Stimulated activated CD8-positive, alpha-beta memory T cell treated with anti-CD3 and anti-CD28 coated beads, Interleukin-15, amount 100 ng/mL, for 1 hour (primary cell): ENCODE results near the gene BACE2.

Experiments used
- DNase-seq: peaks from one replicate; pipeline ENCODE4 v3.0.0-alpha.2; 2020; ENCODE audit warnings: low read depth

Gene BACE2

DNA sequence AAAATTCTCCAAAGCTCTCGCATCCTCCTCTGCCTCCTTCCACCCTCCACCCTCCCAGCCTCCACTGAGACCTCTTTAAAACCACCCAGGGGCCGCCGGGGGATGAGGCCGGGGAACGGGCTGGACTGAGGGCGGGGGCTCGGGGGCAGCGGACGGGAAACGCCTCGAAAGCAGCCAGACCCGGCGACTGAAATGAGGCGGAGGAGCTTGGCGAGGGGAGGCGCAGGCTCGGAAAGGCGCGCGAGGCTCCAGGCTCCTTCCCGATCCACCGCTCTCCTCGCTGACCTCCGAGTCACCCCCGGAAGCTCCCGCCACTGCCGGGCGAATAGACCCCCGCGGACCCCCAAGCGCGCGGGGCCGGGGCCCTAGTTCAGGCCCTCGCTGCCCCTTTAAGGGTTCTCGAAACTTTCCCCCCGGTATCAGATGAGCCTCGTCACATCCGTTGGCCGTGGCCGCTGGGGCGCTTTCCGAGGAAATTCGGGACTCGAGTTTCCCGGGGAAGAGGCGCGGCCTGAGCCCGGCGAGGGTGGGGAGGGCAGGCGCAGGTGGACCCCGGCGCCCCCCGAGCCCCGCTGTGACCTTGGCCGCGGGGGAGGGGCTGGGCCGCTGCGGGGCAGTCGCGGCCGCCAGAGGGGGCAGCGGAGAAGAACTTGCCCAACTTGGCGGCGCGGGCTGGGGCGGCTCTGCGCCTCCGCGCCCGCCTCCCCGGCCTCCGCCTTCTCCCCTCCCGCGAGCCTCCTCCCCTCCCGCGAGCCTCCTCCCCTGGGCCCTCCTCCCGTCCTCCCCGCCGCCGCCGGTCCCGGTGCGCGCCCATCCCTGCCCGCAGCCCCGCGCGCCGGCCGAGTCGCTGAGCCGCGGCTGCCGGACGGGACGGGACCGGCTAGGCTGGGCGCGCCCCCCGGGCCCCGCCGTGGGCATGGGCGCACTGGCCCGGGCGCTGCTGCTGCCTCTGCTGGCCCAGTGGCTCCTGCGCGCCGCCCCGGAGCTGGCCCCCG is at the start of gene BACE2:
Gene BACE2, plus strand, starts transcription at position 813 of the 995 bp plus-strand sequence. Its CDS starts 104 bp downstream, at position 917.
- no peak for DNase-seq

GRCh38 chr21:41119901-41120300 is 48.1 kb upstream of the BACE2 start:
- DNase-seq: no peak

GRCh38 chr21:41120997-41121396 is 47.0 kb upstream of the BACE2 start:
- DNase-seq: no peak

DNA sequence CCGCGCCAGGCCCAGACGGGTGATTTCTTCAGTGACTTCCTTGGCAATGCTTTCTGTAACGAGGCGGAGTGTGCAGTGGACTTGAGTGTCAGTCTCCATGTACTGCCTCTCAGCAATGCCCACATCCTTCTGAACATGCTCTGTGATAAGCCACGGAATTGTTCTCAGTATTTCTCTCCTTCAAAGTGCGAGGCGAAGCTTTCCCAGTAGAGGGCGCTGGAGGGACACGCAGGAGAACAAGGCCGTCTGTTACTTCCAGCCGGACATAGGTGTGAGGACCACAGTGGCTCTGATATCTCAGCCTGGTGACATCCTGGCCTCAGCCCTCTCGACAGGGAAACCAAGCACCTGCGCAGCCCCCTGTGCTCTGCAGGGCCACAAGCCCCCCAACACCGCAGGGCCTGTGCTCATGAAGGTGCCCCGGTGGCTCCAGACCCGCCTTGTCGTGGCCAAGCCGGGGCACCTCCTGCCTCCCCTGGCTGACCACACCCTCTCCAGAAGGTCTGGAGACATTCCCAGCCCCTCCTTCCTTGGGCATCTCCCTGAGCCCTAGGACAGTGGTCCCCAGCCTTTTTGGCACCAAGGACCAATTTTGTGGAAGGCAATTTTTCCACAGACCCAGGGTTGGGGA is 46.1 kb upstream of the BACE2 start:
- peak; percentile 16 for DNase-seq

GRCh38 chr21:41124641-41125201 is 43.2 kb upstream of the BACE2 start:
- DNase-seq: no peak

DNA sequence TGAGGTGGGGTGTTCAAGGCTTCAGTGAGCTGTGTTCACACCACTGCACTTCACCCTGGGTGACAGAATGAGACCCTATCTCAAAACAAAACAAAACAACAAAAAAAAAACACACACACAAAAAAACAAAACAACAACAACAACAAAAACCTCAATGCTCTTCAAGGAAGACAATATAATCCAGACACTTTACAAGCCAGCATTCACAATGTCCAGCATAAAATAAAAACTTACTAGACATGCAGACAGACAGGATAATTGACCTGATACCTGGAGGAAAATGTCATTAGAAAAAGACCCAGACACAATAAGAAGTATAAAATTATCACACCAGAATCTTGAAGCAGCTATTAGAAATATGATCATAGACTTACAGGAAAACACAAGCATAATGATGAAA is 39.0 kb upstream of the BACE2 start:
- no peak for DNase-seq

- no peak for DNase-seq
Observed at GRCh38 chr21:41130883-41131282, 37.1 kb upstream of the BACE2 start.

DNA sequence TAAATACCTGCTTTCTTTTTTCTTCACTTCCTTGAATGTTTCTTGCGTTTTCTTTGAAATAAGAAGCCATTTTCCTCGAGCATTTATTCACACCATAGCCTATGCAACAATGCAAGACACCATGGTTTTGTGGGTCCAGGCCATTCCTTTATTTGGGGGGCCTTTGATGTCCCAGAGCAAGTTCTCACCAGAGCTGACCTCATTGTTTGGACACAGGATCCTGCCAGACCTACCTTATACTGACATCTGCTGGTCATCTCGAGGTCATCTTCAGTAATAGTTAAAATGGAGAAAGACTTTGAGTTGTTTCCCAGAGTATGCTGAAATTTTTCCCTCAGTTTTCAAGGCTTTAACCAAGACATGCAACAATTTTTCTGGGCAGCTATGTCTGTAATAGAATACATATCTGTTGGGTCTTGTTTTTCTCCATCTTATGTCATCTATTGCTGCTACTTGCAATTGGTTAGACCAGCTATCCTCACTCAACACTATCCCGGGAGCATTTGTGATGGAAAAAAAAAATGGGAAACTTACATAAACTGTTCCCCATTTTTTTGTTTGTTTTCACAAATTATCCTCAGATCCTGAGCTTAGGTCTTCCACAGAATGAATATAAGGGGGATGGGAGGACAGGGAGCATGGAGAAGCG is 34.0 kb upstream of the BACE2 start:
- no peak for DNase-seq

GRCh38 chr21:41135746-41136145 is 32.2 kb upstream of the BACE2 start:
- DNase-seq: no peak

- DNase-seq: no peak
Observed at GRCh38 chr21:41136286-41136685, 31.7 kb upstream of the BACE2 start.

GRCh38 chr21:41137401-41137800 is 30.6 kb upstream of the BACE2 start:
- DNase-seq: no peak

DNA sequence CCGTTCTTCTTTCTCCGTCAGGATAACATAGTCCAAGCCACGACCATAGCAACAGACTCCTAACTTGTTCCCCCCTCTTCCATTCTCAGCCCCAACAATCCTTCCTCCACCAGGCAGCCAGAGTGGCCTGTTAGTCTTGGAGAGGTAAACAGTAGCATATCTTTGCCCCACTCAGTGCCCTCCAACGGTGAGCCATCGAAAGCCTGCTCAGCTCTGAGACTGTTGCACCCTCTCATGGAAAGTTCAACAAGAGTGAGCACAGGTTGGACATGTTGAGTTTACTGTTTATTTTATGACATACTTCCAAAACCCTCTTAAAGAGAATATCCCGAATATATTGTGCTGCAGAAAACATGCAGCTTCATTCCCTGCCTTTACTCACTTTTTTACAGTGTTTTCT is 30.1 kb upstream of the BACE2 start:
- no peak for DNase-seq

DNA sequence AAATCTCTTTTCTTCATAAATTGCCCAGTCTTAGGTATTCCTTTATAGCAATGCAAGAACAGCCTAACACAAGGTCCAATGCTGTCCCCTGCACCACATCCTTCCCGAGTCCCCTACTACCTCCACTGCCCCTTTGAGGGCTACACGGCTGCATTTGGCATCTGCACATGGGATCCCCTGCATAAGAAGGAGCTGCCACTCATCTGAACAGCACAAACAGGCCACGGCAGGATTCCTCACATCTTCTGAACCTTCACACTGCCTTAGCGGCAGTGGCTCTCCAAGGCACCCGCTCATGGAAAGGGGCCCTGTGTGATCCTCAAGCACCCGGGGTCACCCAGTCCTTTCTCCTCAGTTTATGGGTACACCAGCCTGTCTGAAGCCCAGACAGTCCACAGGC is 29.2 kb upstream of the BACE2 start:
- no peak for DNase-seq

- no peak for DNase-seq
Observed at GRCh38 chr21:41139275-41139674, 28.7 kb upstream of the BACE2 start.

DNA sequence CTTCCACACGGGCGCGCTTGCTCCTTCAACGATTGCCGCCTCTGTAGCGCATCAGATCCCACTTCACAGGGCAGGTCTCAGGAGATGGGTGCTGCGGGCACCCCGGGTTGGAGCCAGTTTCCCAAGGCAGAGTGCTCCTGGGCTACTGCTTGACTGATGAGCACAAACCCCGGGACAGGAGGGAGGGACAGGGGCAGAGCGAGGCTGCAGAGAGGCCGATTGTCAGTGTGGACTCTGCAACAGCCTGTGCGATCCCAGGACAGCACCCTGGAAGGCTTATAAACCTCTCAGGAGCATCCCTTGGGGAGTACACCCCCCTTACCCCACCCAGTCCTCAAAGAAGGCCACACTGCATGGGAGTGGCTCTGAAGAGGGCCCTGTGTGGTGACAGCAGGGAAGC is 28.0 kb upstream of the BACE2 start:
- DNase-seq: no peak

DNA sequence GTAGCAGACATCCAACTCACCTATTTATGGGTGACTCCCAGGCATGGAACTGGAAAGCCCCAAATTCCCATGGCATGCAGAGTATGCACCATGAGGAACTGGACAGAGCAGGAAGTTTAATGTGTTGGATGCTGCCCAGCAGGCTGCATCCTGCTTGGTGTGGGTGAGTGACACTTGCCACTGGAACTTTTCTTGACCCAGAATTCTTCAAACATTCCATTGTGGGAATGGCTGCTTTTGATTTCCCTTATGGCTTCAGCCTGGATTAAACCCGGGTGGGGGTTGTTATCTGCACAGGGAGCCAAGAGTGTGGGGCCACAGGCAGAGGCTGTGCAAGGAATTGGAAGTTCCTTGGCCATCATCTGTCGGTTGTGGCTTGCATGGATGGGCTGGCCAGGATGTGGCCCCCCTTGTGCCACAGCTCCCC is 26.9 kb upstream of the BACE2 start:
- no peak for DNase-seq

DNA sequence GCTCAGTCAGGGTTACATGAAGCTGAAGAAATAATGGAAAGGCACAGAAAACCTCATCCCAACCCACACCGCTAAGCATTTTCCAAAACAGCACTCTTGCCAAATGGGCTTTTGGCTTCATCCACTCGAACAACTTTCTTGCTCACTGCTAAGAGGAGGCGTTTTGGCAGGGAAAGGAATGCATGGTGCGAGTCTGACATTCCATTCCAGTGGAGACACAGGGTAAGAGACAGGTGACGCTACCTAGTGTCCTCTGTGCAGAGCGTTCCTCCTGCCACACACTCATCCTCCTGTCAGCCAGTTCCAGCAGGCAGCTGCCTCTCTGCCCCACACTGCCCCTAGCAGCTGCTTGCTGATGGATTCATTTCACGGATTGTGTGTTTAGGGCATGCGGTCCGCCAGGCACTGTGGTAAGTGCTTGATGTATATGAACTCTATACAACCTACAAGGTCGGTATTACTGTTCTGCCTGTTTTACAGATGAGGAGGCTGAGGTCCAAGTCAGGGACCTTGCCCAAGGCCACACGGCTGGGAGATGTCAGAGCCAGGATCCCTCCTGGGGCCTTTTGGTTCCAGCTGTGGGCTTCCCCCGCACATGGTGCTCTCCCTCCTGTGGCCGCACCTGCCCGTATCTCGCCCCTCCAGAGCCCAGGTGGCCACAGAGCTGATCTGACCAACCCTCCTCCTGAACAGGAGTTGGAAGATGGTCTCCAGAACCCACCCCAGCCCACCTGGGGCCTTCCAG is 25.7 kb upstream of the BACE2 start:
- DNase-seq: no peak

DNA sequence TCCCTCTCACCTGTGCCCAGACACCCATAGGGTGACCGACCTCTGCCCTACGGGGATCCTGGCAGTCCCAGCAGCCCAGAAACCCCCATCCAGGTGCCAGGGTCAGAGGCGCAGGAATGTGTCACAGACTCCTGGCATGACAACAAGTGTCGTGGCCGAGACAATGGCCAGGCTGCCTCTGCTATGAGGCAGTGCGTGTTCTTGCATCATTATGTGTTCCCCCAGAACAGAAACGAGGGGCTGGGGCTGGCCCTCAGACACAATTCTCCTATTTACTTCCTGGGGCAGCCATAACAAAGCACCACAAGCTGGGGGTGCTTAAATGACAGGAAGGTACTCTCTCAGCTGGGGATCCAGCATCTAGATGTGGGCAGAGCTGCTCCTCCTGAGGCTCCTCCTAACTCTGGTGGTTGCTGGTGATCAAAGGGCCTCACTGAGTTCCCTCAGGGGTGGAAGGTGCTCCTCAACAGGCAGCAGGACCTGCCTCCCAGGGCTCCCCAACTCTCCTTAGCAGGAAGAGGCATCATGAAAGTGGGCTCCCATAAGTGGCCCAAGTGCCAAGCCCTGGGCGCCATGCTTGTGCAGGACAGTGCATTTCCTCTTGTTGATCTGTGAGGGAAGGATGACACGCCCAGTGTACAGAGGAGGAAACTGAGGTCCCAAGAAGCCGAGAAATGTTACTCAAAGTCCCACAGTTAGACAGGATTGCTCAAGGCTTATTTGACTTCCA is 24.2 kb upstream of the BACE2 start:
- no peak for DNase-seq

DNA sequence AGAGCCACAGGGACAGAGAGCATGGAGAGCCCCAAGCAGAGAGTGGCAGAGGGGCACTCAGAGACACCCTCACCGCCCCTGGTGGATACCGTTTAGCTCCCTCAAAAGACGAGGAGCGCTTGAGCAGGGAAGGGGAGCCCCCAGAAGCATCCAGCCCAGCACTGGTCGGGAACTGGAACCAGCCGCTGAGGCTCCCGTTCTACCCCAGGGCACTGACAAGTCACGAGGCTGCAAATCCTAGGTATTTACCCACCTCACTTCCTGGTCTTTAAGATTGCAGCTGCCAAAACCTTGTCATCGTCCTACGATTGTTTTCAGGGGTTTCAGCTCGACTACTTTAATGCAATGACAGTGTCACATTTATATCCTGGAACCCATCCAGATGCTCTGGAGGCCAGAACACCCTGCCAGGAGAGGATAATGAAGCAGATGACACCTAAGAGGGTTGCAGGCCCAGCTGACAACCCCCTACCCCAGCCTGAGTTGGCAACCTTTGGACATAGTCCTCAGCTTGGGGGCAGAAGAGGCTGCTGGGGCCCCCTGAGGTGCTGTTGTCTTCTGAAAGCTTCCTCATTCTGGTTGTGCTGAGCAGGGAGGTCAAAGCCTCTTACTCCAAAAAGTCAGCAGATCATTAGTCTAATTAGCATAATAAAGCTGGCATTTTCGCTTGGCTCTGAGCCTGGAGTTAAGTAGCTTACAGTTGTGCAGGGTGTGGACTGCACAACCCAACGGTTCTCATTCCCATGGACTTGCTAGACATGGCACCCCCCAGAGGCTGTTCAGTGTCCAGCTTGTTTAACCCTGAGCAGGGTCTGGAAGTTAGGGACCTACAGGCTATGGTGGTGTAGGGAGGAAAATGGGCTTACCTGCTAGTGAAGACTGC is 20.6 kb upstream of the BACE2 start:
- DNase-seq: no peak

DNA sequence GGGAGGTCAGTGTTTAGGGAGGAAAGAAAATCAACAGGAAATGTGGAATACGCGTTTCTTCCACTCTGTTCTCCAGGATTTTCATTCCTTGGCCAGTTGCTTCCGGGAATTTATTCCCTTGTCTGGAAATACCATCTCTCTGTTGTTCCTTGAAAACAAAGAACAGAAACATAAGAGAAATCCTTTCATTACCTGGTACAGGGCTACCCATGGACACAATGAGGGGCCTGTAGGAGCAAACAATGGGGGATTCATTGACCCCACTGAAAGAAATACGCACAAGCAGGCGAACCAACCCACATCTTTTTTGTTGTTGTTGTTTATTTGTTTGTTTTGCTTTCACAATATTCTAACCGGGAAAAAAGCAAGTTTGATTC is 20.0 kb upstream of the BACE2 start:
- no peak for DNase-seq
